ENCODE data around the gene MTCH1. TPM values are rescaled to one million over a fixed set of nuclear protein-coding genes. Genes with fewer than 3 reads are reported as not detected.

The MTCH1 gene
- total RNA-seq, 1 experiment from 2014 or later = 241 TPM

- Histone ChIP-seq H3K79me2 (ENCODE audit: low read depth) (no peaks in the 10 kb centered on the region), H3K4me3 (no peak overlapping the region), H3K27me3 (ENCODE audit: insufficient read depth, low read depth) (no peaks in the 10 kb centered on the region), H3K27ac (no peak overlapping the region), H4K20me1 (ENCODE audit: insufficient read depth) (no peaks in the 10 kb centered on the region; the same call in 1 of the 2 replicates), H3K9me2 (ENCODE audit: insufficient read depth) (no peaks in the 10 kb centered on the region), H3F3A (ENCODE audit: insufficient read depth, low read depth) (peaks cover 18% of the 10 kb centered on the region; the same call in 1 of the 2 replicates), H3K4me1 (replicated peaks; ENCODE audit: insufficient read depth) (no peaks in the 10 kb centered on the region), H2AFZ (no peak overlapping the region), H3K36me3 (ENCODE audit: low read depth) (peaks cover 20% of the 10 kb centered on the region), H3K9me3 (ENCODE audit: insufficient read depth, low read depth) (no peaks in the 10 kb centered on the region), H3K4me2 (no peak overlapping the region)
- TF ChIP-seq CTCF (conservative IDR thresholded peaks at IDR 0.05) (no peak), EZH2 (IDR thresholded peaks at IDR 0.05; ENCODE audit: low read depth) (no peak)
- intact Hi-C loops (cut with micrococcal nuclease; ENCODE audit: unreplicated experiment) = no loop called here
- CTCF ChIA-PET = no interaction called here
- POLR2A ChIA-PET (ENCODE audit: unreplicated experiment) = no interaction called here
- BruUV-seq (replicated peaks) = no TSS peak
- no peak for DNase-seq
Observed at GRCh38 chr6:36969988-36970891, 15.8 kb downstream of the MTCH1 start.

GRCh38 chr6:36969240-36969691 is 16.7 kb downstream of the MTCH1 start:
- ChIA-PET CTCF (no interaction called here), POLR2A (ENCODE audit: unreplicated experiment) (no interaction called here)
- no peaks in the 10 kb centered on the region for H3K79me2 ChIP-seq (ENCODE audit: low read depth)
- intact Hi-C loops (cut with micrococcal nuclease; ENCODE audit: unreplicated experiment) = no loop called here
- TF ChIP-seq CTCF (conservative IDR thresholded peaks at IDR 0.05) (no peak), EZH2 (IDR thresholded peaks at IDR 0.05; ENCODE audit: low read depth) (no peak)
- H3K27ac ChIP-seq = no peak overlapping the region
- H2AFZ ChIP-seq = no peak overlapping the region
- BruUV-seq (replicated peaks) = no TSS peak
- H3K9me3 ChIP-seq (ENCODE audit: insufficient read depth, low read depth) = no peaks in the 10 kb centered on the region
- H3F3A ChIP-seq (ENCODE audit: insufficient read depth, low read depth) = peaks cover 18% of the 10 kb centered on the region; the same call in 1 of the 2 replicates
- peaks cover 10% of the 10 kb centered on the region for H3K36me3 ChIP-seq (ENCODE audit: low read depth)
- H4K20me1 ChIP-seq (ENCODE audit: insufficient read depth) = no peaks in the 10 kb centered on the region
- DNase-seq = no peak
- no peaks in the 10 kb centered on the region for H3K4me1 ChIP-seq (replicated peaks; ENCODE audit: insufficient read depth)
- no peak overlapping the region for H3K4me3 ChIP-seq
- no peak overlapping the region for H3K4me2 ChIP-seq
- no peaks in the 10 kb centered on the region for H3K9me2 ChIP-seq (ENCODE audit: insufficient read depth)
- H3K27me3 ChIP-seq (ENCODE audit: insufficient read depth, low read depth) = no peaks in the 10 kb centered on the region

GRCh38 chr6:36968266-36968977 is 17.6 kb downstream of the MTCH1 start:
- no peak for DNase-seq
- CTCF ChIA-PET = no interaction called here

More at GRCh38 chr6:36968266-36968977, 17.6 kb downstream of the MTCH1 start:
- no peaks in the 10 kb centered on the region for H3K9me2 ChIP-seq (ENCODE audit: insufficient read depth)
- H3K79me2 ChIP-seq (ENCODE audit: low read depth) = no peaks in the 10 kb centered on the region
- BruUV-seq (replicated peaks) = TSS peak; percentile 62
- H2AFZ ChIP-seq = no peak overlapping the region
- H3K36me3 ChIP-seq (ENCODE audit: low read depth) = peaks cover 4% of the 10 kb centered on the region
- no peaks in the 10 kb centered on the region for H3K27me3 ChIP-seq (ENCODE audit: insufficient read depth, low read depth)
- H3K4me3 ChIP-seq = no peak overlapping the region
- no peak overlapping the region for H3K4me2 ChIP-seq
- no peaks in the 10 kb centered on the region for H4K20me1 ChIP-seq (ENCODE audit: insufficient read depth)
- no peaks in the 10 kb centered on the region for H3K9me3 ChIP-seq (ENCODE audit: insufficient read depth, low read depth)
- H3K4me1 ChIP-seq (replicated peaks; ENCODE audit: insufficient read depth) = no peaks in the 10 kb centered on the region
- peaks cover 18% of the 10 kb centered on the region; the same call in 1 of the 2 replicates for H3F3A ChIP-seq (ENCODE audit: insufficient read depth, low read depth)
- intact Hi-C loops (cut with micrococcal nuclease; ENCODE audit: unreplicated experiment) = no loop called here
- TF ChIP-seq EZH2 (IDR thresholded peaks at IDR 0.05; ENCODE audit: low read depth) = no peak
- TF ChIP-seq CTCF (conservative IDR thresholded peaks at IDR 0.05) = no peak
- H3K27ac ChIP-seq = no peak overlapping the region
- POLR2A ChIA-PET (ENCODE audit: unreplicated experiment) = no interaction called here
